HG03103 (cell line): ENCODE measurements around the gene IKZF1.

ENCODE experiments used
- ATAC-seq: cut with Tn5 transposase; IDR thresholded peaks from one replicate; pipeline ENCODE4 v1.9.1; 2021; ENCODE audit warnings: low read depth; ENCODE audit not compliant: unreplicated experiment

IKZF1 gene

GRCh38 chr7:50307368-50308032 lies 3.0 kb downstream of the IKZF1 start:
- peak; percentile 31 for ATAC-seq

GRCh38 chr7:50308203-50308531 lies 3.7 kb downstream of the IKZF1 start:
- ATAC-seq = no peak

GRCh38 chr7:50308532-50309385 lies 4.2 kb downstream of the IKZF1 start:
- no peak for ATAC-seq

GRCh38 chr7:50309721-50310120 lies 5.2 kb downstream of the IKZF1 start:
- no peak for ATAC-seq

DNA sequence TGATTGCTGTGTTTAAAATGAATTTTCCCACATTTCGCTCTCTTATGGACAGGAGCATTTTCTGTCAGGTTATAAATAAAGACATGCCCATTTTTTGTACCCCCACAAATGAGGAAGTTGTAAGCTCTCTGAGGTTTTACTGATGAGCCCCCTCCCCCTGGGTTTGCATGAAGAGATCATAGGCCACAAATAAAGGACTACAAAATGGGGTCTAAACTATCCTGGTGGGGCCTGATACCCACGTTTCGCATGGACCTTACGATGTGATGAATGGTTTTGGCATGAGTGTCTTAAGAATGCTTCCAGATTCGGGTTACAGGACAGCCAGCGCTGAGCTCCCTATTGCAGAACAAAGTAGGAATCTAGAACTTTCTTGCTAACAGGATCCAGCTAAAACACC lies 5.8 kb downstream of the IKZF1 start:
- ATAC-seq = no peak

DNA sequence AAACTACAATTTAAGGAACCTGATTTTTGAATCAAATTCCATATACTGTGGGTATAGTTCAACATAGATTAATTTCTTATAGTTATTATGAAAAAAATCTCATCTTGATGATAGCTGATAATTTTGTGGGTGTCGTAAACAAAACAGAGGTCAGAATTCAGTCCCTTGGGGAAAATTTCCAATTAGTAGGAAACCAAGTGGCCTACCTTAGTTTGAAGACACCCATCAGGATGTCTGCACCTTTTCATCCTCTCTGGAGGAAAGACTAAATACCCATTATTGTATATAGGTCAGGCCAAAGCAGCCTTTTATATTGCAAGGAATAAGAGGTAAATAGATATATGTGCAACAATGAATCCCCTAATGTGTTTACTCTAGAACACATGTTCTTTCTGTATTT lies 6.4 kb downstream of the IKZF1 start:
- ATAC-seq = no peak

DNA sequence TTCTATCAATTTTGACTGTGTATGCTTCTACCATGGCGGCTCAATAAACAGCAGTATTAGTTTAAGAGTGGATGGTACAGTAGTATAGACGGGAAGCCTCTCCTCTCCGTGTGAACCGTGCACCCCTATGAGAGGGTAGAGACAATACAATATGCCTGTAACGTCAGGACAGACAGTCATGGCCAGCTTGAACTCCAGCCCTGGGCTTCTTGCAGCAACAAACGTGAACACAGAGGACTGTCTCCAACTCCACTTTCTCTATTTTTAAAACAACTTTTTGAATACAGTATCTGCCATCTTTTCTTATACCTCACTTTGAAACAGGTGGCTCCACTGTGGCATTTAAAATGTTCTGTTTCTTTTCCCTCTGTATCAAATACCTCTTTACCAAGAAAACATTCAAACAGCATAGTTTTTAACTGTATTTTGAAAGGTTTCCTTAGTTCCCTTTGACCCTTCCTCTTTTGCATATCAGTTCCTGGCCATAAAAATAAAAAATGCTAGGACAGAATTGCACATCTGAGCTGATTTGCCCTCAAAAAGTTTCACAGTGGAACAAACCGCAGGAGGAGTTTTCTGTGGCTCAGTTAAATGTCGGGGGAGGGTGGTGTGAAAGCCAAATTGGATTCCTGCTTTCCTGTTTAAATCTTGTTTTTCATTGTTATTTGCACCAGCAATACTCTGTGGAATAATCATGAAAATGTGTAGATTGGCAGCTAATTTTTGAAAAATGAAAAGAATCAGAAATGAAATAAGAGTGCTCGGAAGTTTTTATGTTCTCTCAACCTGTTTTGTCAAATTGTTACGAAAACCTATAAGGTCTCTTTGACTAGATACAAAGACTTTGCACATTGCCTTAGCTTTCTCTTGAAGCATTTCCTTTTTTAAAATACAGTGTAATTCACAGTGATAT lies 8.0 kb downstream of the IKZF1 start:
- ATAC-seq = no peak

GRCh38 chr7:50314836-50315592 lies 10.5 kb downstream of the IKZF1 start:
- no peak for ATAC-seq

DNA sequence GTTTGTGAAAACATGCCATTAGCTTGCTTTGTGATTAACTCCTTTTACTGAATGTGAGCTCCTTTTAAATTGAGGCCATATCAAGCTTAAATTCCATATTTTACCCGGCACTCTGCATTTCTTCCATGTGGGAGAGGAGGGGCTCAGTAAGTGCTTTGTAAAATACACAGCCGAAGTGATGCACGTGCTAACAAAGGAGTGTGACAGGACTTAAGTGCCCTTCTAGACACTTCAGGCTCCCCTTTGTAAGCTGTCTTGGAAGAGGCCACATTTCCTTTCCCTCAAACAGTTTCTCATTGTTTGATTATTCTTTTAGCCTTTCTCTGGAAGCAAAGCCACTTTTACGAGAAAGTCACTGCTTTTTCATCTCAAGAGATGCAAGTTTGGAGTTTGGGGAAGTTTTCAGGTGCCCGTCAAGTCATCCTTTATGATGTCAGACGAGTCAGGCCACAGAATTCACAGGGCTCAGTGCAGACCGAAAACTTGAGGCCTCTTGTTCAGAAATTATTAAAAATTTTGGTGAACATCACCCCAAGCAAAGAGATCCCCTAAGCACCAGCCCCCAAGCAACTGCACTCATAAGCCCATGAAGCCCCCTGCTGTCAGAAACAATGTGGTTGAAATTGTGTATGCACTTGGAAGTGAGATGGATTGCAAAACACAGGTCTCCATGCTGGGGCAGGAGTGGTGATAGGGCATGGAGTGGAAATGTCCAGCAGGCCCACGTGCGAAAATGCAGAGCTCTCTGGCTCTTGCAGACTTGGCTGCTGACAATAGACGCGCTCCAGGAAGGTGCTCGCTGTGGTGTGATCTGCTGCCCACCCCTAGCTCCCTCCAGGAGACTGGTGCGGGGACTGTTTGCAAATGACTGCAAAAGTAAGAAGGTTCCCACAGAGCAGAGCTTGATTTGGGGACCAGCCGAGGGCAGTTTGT lies 11.5 kb downstream of the IKZF1 start:
- ATAC-seq = no peak

DNA sequence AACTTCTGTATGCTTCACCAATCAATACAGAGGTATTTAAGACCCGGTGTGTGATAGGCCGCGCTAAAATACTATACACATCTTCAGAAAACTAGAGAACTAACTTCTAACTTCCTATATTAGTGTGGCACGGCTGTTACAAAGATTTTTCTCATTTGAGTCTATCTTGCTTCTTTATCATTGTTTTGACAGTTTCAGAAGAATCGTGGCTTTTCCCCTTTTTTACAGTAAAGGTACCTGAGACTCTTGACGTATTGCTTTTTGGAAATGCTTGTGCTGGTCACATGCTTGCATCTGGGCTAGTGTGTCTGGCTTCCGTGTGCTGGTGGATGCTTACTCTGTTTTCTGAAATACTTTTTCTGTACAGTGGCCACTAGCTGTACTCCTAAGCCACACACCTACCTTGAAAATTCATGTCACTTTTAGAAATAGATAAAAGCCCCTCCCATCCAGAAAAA lies 12.7 kb downstream of the IKZF1 start:
- ATAC-seq = peak; percentile 64

DNA sequence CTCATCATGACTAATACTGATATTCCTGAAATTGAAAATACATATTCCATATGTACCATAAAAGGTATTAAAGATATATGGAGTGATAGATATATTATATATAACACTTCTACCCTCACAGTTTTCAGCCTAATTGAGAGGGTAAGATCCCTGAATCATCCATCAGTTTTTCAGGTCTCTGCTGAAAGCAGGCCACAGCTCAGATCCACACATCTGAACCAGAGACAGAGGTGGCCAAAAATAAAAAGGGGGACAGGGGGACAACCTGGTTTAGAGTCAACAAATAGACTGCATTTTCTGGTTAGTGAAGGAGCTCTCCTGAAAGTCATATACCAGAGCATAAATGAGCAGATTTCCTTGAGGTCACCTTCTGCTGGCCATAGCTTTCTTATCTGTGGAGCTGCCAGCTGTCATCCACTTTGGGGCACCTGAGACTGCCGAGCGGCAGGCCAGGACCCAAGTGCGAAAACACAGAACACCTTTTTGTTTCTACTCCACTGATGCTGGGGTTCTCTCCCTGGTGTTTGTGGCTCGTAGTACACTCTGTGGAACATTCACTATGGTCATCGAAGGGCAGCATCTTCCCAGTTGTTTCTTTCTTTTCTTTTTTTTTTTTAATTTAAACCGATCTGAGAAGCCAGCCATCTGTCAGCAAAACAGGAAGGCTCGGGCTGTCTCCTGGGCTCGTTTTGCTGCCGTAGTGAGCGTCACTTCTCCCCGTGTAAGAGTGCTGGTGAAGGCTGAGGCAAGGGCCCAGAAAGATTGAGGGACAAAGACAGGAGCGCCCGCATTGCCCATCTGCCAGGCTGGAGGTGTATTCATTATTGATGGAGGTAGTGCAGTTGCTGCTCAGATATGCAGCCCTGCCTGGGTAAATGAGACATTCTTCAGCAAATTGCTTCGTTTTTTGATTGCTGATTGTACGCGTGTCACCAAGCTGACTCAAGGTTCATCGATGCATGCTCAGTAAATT lies 13.5 kb downstream of the IKZF1 start:
- ATAC-seq = peak; percentile 6

- ATAC-seq = no peak
These were observed 17.1 kb downstream of the IKZF1 start for GRCh38 chr7:50321487-50322067.

DNA sequence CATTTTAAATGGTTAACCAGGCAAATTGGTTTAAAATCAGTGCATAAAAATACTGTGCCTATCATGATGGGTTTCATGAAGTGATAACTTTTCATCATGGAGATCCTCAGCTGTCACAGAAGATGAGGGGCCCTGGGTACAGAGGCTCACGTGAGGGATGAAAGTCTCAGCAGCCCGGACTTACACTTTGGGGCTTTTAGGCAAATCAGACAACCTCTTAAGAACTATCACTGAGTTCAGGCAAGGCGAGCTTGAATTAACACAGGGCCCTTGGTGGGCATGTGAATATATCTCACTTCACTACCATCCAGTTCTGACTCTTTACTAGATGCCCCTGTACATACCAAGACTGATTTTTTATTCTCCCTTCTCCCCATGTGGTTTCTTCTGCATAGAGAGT lies 19.6 kb downstream of the IKZF1 start:
- no peak for ATAC-seq

DNA sequence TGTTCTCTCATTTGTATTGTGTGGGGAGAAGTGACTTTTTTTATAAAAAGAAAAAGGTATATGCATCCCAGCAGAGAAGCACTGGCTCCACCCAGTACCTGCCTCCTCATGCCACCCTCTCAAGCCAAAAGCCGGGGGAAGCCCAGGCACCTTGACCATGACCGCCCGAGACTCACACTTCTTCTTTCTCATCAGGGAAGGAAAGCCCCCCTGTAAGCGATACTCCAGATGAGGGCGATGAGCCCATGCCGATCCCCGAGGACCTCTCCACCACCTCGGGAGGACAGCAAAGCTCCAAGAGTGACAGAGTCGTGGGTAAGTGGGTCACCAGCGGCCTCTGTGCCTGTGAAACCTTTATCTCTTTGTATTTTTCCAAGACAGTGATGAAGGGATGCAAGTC lies 22.9 kb downstream of the IKZF1 start:
- no peak for ATAC-seq

DNA sequence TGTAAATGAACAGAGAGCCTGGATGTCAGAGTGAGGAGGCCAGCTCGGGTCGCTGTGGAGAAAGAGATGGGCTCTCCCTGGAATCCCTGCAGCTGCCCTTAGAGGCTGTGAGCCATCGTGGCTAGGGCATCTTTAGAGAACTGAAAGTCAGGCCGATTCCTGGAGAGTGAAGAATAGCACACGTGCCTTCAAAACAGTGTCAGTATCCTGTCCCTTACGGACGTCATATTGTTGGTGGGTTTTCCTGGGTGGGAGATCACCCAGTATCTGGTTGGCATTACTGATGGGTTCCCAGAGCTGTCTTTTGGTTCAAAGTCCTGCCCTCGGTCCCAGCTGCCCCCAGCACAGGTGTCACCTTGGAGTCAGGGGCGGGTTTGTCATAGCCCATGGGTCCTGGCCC lies 25.3 kb downstream of the IKZF1 start:
- no peak for ATAC-seq

DNA sequence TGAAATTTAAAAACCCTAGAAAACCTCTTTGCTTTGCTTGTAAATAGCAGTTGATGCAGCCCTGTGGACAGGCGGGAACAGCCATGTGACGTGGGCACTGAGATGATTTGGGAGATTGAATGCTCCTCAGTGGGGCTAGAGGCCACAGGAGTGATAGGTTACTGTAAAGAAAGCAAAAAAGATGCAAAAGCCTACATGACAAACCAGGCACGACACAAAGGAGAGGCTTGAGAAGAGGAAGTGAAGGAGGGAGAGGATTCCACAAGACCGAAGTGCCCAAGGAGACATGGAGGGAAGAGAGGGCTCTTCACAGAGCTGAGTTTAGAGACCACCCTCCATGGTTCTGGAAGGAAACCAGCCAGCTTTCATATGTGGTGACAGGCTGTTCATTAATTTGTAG lies 25.7 kb downstream of the IKZF1 start:
- no peak for ATAC-seq

- no peak for ATAC-seq
These were observed 26.2 kb downstream of the IKZF1 start for GRCh38 chr7:50330696-50331095.
